GM12872 (cell line): ENCODE measurements around the gene TAF3.

Experiments
- CTCF ChIP-seq: IDR thresholded peaks from 3 replicates; pipeline ENCODE4 v1.5.1; 2011; ENCODE audit warnings: low read depth, mild to moderate bottlenecking, low read length, moderate library complexity; ENCODE audit not compliant: insufficient read depth

The TAF3 gene

GRCh38 chr10:8023321-8023720 lies 205.0 kb downstream of the TAF3 start:
- no peak for TF ChIP-seq CTCF

GRCh38 chr10:8023851-8024250 lies 205.5 kb downstream of the TAF3 start:
- no peak for TF ChIP-seq CTCF

- TF ChIP-seq CTCF, result no peak
Measured at GRCh38 chr10:8026349-8027259, 208.3 kb downstream of the TAF3 start.

GRCh38 chr10:8032558-8032957 lies 214.3 kb downstream of the TAF3 start:
- no peak for TF ChIP-seq CTCF

- no peak for TF ChIP-seq CTCF
Measured at GRCh38 chr10:8033812-8034465, 215.6 kb downstream of the TAF3 start.

- no peak for TF ChIP-seq CTCF
Measured at GRCh38 chr10:8034466-8035005, 216.2 kb downstream of the TAF3 start.

- TF ChIP-seq CTCF, result no peak
Measured at GRCh38 chr10:8035006-8035640, 216.8 kb downstream of the TAF3 start.
